ENCODE measurements around the gene PGM5. TPM values are rescaled to one million over a fixed set of nuclear protein-coding genes. Genes with fewer than 3 reads are reported as not detected.

The PGM5 gene
- total and polyA plus RNA-seq, 2 of the 4 experiments (the other 2 are of a cell fraction), result 8.3 to 14.7 TPM

DNA sequence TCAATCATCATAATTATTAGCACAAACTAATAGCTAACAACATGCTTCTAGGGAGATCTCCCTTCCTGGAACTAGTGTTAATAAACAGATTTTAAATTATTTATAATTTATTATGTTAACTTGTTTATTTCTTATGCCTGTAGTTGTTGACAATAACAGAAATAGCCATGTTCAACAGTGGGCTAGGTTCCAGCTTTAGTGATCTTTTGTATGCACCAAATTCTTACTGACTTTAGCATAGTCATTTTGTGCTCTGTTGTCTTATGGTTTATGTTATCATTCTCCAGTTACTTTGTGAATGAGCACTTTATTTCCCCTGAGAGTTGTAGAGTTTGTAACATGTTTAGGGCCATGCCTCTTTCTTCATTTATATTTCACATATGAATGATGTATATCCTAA is 113.7 kb downstream of the PGM5 start:
- Histone ChIP-seq H2AK9ac (replicated peaks; ENCODE audit: low read depth, low read length, poor library complexity) (no peak overlapping the region), H2BK20ac (ENCODE audit: low read depth, low read length) (no peak overlapping the region), H3K27ac (ENCODE audit: insufficient read depth, low read length) (no peak overlapping the region), H3K79me1 (ENCODE audit: low read depth in 1 of 2, low read length in 2 of 2) (no peaks in the 10 kb centered on the region), H3K56ac (ENCODE audit: extremely low read depth, insufficient read depth, low read length) (no peak overlapping the region), H2BK5ac (ENCODE audit: low read depth, low read length, poor library complexity, severe bottlenecking) (no peak overlapping the region), H2AK5ac (ENCODE audit: low read depth, low read length) (no peak overlapping the region), H3K4ac (ENCODE audit: low read depth, low read length) (no peak overlapping the region), H3K9me1 (ENCODE audit: insufficient read depth, low read length) (no peaks in the 10 kb centered on the region), H3K14ac (replicated peaks; ENCODE audit: low read depth, low read length) (no peak overlapping the region), H3K4me1 (ENCODE audit: control insufficient read depth, insufficient read depth, low read length) (no peaks in the 10 kb centered on the region), H3K4me2 (ENCODE audit: low read depth, low read length) (no peak overlapping the region), H3K23ac (ENCODE audit: low read depth, low read length) (no peak overlapping the region), H3K9me3 (ENCODE audit: control insufficient read depth, insufficient read depth, low read length) (no peaks in the 10 kb centered on the region), H3K27me3 (ENCODE audit: control insufficient read depth, insufficient read depth, low read length) (no peaks in the 10 kb centered on the region), H4K5ac (ENCODE audit: low read depth, low read length) (no peak overlapping the region), H4K8ac (ENCODE audit: low read depth in 2 of 2, low read length in 2 of 2) (no peak overlapping the region), H3K4me3 (ENCODE audit: insufficient read depth, low read depth, low read length) (no peak overlapping the region), H2BK15ac (ENCODE audit: low read depth, low read length) (no peak overlapping the region), H2BK120ac (ENCODE audit: low read depth, low read length) (no peak overlapping the region), H3K9ac (ENCODE audit: low read depth, low read length) (no peak overlapping the region), H3K36me3 (ENCODE audit: control insufficient read depth, insufficient read depth, low read length) (no peaks in the 10 kb centered on the region), H4K20me1 (ENCODE audit: insufficient read depth, low read length) (no peaks in the 10 kb centered on the region), H2AFZ (replicated peaks; ENCODE audit: low read length, poor library complexity) (no peak overlapping the region), H4K91ac (ENCODE audit: insufficient read depth, low read depth, low read length) (no peak overlapping the region), H3K18ac (ENCODE audit: low read depth, low read length) (no peak overlapping the region)
- CTCF ChIA-PET, result no interaction called here
- in situ Hi-C loops (cut with MboI; ENCODE audit: low sequenced_read_pairs) (no loop called here), intact Hi-C loops (cut with micrococcal nuclease) (no loop called here), dilution Hi-C loops (cut with HindIII; ENCODE audit: low sequenced_read_pairs, unreplicated experiment) (no loop called here)
- POLR2A ChIA-PET (ENCODE audit: unreplicated experiment), result no interaction called here
- BruUV-seq (replicated peaks), result no TSS peak
- TF ChIP-seq RFX5 (IDR thresholded peaks at IDR 0.05; ENCODE audit: low read depth, low read length) (no peak), MAZ (IDR thresholded peaks at IDR 0.05; ENCODE audit: borderline replicate concordance, low read depth, low read length) (no peak), NFE2L2 (IDR thresholded peaks at IDR 0.05; ENCODE audit: low read depth, low read length) (no peak), FOS (IDR thresholded peaks at IDR 0.05; ENCODE audit: low read depth, low read length) (no peak), MXI1 (IDR thresholded peaks at IDR 0.05; ENCODE audit: borderline replicate concordance, low read depth, low read length) (no peak), SMC3 (IDR thresholded peaks at IDR 0.05; ENCODE audit: low read depth, low read length) (no peak), CEBPB (IDR thresholded peaks at IDR 0.05; ENCODE audit: low read depth, low read length) (no peak), BHLHE40 (IDR thresholded peaks at IDR 0.05; ENCODE audit: low read depth, low read length) (no peak), POLR2A (IDR thresholded peaks at IDR 0.05; ENCODE audit: low read depth, low read length) (no peak), CHD1 (IDR thresholded peaks at IDR 0.05; ENCODE audit: low read depth, low read length) (no peak), RCOR1 (IDR thresholded peaks at IDR 0.05; ENCODE audit: insufficient replicate concordance, low read length) (no peak), RAD21 (IDR thresholded peaks at IDR 0.05; ENCODE audit: low read length) (no peak), MAFK (IDR thresholded peaks at IDR 0.05; ENCODE audit: low read depth, low read length) (no peak)
- TF ChIP-seq, protein P1, sequence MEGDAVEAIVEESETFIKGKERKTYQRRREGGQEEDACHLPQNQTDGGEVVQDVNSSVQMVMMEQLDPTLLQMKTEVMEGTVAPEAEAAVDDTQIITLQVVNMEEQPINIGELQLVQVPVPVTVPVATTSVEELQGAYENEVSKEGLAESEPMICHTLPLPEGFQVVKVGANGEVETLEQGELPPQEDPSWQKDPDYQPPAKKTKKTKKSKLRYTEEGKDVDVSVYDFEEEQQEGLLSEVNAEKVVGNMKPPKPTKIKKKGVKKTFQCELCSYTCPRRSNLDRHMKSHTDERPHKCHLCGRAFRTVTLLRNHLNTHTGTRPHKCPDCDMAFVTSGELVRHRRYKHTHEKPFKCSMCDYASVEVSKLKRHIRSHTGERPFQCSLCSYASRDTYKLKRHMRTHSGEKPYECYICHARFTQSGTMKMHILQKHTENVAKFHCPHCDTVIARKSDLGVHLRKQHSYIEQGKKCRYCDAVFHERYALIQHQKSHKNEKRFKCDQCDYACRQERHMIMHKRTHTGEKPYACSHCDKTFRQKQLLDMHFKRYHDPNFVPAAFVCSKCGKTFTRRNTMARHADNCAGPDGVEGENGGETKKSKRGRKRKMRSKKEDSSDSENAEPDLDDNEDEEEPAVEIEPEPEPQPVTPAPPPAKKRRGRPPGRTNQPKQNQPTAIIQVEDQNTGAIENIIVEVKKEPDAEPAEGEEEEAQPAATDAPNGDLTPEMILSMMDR (conservative IDR thresholded peaks at IDR 0.05; ENCODE audit: low read depth, low read length), result no peak
- TF ChIP-seq, protein P2, sequence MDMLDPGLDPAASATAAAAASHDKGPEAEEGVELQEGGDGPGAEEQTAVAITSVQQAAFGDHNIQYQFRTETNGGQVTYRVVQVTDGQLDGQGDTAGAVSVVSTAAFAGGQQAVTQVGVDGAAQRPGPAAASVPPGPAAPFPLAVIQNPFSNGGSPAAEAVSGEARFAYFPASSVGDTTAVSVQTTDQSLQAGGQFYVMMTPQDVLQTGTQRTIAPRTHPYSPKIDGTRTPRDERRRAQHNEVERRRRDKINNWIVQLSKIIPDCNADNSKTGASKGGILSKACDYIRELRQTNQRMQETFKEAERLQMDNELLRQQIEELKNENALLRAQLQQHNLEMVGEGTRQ (IDR thresholded peaks at IDR 0.05; ENCODE audit: low read depth, low read length), result no peak
- TF ChIP-seq, protein P3, sequence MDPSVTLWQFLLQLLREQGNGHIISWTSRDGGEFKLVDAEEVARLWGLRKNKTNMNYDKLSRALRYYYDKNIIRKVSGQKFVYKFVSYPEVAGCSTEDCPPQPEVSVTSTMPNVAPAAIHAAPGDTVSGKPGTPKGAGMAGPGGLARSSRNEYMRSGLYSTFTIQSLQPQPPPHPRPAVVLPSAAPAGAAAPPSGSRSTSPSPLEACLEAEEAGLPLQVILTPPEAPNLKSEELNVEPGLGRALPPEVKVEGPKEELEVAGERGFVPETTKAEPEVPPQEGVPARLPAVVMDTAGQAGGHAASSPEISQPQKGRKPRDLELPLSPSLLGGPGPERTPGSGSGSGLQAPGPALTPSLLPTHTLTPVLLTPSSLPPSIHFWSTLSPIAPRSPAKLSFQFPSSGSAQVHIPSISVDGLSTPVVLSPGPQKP (IDR thresholded peaks at IDR 0.05; ENCODE audit: borderline replicate concordance, low read depth, low read length), result no peak
- no peak for DNase-seq
- no peak for ATAC-seq (ENCODE audit: low read depth)
